Stimulated activated CD8-positive, alpha-beta memory T cell treated with anti-CD3 and anti-CD28 coated beads, Interleukin-15, amount 100 ng/mL, for 48 hours (primary cell): ENCODE results near the gene MTHFD1L.
"Not testable (repeated sequence)": the region's sequence is repeated elsewhere in the genome, so short reads cannot be mapped to it uniquely, and the experiment has no call there.

Experiments
- DNase-seq, 2 donors: peaks; one replicate each; pipeline ENCODE4 v3.0.0-alpha.2; 2020; ENCODE audit warnings: low read depth in 2 of 2

The MTHFD1L gene

GRCh38 chr6:151067684-151068596 is 202.4 kb downstream of the MTHFD1L start:
- DNase-seq: no peak

- no peak for DNase-seq
Observed at GRCh38 chr6:151068761-151069312, 203.3 kb downstream of the MTHFD1L start.

GRCh38 chr6:151069641-151070040 is 204.1 kb downstream of the MTHFD1L start:
- DNase-seq: no peak

GRCh38 chr6:151070631-151071051 is 205.1 kb downstream of the MTHFD1L start:
- DNase-seq: no peak

GRCh38 chr6:151071295-151071694 is 205.8 kb downstream of the MTHFD1L start:
- DNase-seq: no peak

- no peak for DNase-seq
Observed at GRCh38 chr6:151073146-151073545, 207.6 kb downstream of the MTHFD1L start.

GRCh38 chr6:151073701-151074100 is 208.2 kb downstream of the MTHFD1L start:
- no peak for DNase-seq

GRCh38 chr6:151075005-151075404 is 209.5 kb downstream of the MTHFD1L start:
- no peak for DNase-seq

GRCh38 chr6:151075527-151075926 is 210.0 kb downstream of the MTHFD1L start:
- DNase-seq: no peak

- no peak for DNase-seq
Observed at GRCh38 chr6:151075930-151076555, 210.5 kb downstream of the MTHFD1L start.

GRCh38 chr6:151078655-151079054 is 213.2 kb downstream of the MTHFD1L start:
- no peak for DNase-seq

GRCh38 chr6:151081656-151082055 is 216.2 kb downstream of the MTHFD1L start:
- no peak for DNase-seq

GRCh38 chr6:151082079-151082478 is 216.6 kb downstream of the MTHFD1L start:
- no peak for DNase-seq

GRCh38 chr6:151084275-151084674 is 218.8 kb downstream of the MTHFD1L start:
- no peak for DNase-seq

GRCh38 chr6:151087055-151087454 is 221.6 kb downstream of the MTHFD1L start:
- DNase-seq: not testable (repeated sequence)

- DNase-seq: no peak
Observed at GRCh38 chr6:151087861-151088598, 222.5 kb downstream of the MTHFD1L start.

GRCh38 chr6:151088599-151088935 is 223.1 kb downstream of the MTHFD1L start:
- no peak for DNase-seq

GRCh38 chr6:151088963-151089362 is 223.5 kb downstream of the MTHFD1L start:
- no peak for DNase-seq

GRCh38 chr6:151089978-151090377 is 224.5 kb downstream of the MTHFD1L start:
- DNase-seq: no peak

- DNase-seq: no peak
Observed at GRCh38 chr6:151091571-151091970, 226.1 kb downstream of the MTHFD1L start.

- no peak for DNase-seq
Observed at GRCh38 chr6:151092591-151092990, 227.1 kb downstream of the MTHFD1L start.

- no peak for DNase-seq
Observed at GRCh38 chr6:151093706-151094105, 228.2 kb downstream of the MTHFD1L start.
